ENCODE results near the gene PTPRM.

DNA sequence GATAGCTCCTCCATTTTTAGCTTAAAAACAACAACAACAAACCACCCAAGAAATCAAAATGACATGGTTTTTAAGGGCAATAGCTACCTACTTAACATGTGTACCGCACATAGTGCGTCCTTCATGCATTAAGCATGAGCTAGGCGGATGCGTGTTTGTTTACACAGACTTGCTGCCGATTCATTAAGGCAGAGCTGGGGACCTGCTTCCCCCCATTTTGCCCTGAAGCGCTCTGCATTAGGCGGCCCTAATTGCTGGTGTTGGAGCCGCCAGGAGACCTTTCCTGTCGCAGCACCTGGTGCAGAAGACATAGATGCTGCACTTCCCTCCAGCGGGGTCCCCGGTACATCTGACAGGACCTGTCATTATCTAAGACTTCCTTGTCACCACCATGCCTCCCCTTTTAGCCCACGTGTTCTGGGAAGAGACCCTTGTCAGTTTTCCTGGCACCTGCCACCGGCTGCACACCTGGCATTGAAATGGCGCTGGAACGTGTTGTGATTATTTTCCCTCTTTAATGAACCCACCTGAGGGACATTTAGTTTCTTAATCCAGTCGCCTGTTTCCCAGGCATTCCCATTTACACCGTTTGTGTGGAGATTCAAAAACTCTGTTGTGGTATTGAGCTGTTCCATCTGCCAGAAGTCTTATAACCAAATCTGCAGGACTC lies 781.1 kb downstream of the PTPRM start:
- TF ChIP-seq, protein P1, sequence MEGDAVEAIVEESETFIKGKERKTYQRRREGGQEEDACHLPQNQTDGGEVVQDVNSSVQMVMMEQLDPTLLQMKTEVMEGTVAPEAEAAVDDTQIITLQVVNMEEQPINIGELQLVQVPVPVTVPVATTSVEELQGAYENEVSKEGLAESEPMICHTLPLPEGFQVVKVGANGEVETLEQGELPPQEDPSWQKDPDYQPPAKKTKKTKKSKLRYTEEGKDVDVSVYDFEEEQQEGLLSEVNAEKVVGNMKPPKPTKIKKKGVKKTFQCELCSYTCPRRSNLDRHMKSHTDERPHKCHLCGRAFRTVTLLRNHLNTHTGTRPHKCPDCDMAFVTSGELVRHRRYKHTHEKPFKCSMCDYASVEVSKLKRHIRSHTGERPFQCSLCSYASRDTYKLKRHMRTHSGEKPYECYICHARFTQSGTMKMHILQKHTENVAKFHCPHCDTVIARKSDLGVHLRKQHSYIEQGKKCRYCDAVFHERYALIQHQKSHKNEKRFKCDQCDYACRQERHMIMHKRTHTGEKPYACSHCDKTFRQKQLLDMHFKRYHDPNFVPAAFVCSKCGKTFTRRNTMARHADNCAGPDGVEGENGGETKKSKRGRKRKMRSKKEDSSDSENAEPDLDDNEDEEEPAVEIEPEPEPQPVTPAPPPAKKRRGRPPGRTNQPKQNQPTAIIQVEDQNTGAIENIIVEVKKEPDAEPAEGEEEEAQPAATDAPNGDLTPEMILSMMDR (IDR thresholded peaks at IDR 0.05): no peak
- TF ChIP-seq POLR2A (IDR thresholded peaks at IDR 0.05): no peak
